ENCODE data around the gene KMT5C.

Gene KMT5C

DNA sequence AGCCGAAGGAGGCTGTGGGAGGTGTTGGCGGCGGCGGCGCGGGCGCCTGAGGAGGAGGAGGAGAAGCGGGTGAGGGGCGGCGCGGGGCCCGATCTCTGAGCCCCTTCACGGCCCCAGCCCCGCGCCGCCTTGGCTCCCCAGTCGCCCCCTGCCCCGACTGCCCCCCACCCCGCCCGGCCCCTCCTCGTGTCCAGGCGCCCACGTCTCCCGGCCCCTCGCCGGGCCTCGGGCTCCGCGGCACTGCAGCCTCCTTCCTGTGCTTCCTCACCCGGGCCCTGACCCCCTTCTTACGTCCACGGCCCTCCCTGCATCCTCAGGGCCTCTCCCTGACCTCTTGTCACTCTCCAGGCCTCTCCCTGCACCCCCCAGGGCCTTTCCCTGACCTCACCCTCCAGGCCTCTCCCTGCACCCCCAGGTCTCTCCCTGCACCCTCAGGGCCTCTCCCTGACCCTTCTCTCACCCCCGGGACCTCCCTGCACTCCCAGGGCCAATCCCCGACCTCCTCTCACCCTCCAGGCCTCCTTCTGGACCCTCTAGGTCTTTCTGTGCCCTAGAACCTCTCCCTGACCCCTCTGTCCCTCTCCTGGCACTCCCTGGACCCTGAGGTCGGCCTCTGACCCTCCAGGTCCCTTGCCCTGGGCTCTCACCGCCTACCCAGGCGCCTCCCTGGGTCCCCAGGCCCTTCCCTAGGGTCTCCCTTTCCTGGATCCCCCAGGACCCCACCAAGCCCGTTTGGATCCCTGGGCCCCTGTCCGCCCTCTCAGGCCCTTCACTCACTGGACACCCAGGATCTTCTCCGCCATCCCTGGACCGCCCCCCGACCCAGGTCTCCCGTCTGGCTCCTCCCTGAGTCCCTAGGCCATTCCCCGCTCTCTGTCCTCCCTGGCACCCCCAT, 460 bp downstream of the KMT5C start:
- in situ Hi-C loops (cut with MboI; ENCODE audit: low sequenced_read_pairs, unreplicated experiment), result no loop called here
- TF ChIP-seq, protein P1, sequence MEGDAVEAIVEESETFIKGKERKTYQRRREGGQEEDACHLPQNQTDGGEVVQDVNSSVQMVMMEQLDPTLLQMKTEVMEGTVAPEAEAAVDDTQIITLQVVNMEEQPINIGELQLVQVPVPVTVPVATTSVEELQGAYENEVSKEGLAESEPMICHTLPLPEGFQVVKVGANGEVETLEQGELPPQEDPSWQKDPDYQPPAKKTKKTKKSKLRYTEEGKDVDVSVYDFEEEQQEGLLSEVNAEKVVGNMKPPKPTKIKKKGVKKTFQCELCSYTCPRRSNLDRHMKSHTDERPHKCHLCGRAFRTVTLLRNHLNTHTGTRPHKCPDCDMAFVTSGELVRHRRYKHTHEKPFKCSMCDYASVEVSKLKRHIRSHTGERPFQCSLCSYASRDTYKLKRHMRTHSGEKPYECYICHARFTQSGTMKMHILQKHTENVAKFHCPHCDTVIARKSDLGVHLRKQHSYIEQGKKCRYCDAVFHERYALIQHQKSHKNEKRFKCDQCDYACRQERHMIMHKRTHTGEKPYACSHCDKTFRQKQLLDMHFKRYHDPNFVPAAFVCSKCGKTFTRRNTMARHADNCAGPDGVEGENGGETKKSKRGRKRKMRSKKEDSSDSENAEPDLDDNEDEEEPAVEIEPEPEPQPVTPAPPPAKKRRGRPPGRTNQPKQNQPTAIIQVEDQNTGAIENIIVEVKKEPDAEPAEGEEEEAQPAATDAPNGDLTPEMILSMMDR (IDR thresholded peaks at IDR 0.05; ENCODE audit: borderline replicate concordance, control extremely low read depth, extremely low read depth, insufficient read depth, missing control alignments), result no peak
- peak; percentile 62 for DNase-seq (ENCODE audit: low spot score)

DNA sequence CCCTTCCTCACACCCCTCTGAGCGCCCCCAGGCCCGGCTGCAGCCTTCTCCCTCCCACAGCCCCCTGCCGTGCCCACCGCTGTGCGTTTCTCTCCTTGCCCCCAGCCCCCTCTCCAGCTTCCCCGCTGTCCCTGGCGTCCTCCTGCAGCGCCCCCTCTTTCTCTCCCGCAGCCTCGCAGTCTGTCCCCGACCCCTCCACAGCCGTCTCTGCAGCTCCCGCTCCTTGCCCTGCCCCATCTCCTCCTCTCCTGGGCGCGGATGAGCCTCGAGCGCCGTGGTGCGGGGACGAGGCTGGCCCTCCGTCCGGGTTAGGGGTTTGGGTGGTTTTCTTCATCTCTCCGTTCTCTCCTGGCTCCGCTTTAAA, 1.1 kb downstream of the KMT5C start:
- in situ Hi-C loops (cut with MboI; ENCODE audit: low sequenced_read_pairs, unreplicated experiment), result no loop called here
- TF ChIP-seq, protein P1 (IDR thresholded peaks at IDR 0.05; ENCODE audit: borderline replicate concordance, control extremely low read depth, extremely low read depth, insufficient read depth, missing control alignments), result no peak
- DNase-seq (ENCODE audit: low spot score), result no peak

GRCh38 chr19:55341171-55341588, 1.5 kb downstream of the KMT5C start:
- TF ChIP-seq, protein P1 (IDR thresholded peaks at IDR 0.05; ENCODE audit: borderline replicate concordance, control extremely low read depth, extremely low read depth, insufficient read depth, missing control alignments), result no peak
- in situ Hi-C loops (cut with MboI; ENCODE audit: low sequenced_read_pairs, unreplicated experiment), result no loop called here
- DNase-seq (ENCODE audit: low spot score), result peak; percentile 94

GRCh38 chr19:55341595-55342531, 2.2 kb downstream of the KMT5C start:
- no peak for DNase-seq (ENCODE audit: low spot score)
- in situ Hi-C loops (cut with MboI; ENCODE audit: low sequenced_read_pairs, unreplicated experiment), result no loop called here
- TF ChIP-seq, protein P1 (IDR thresholded peaks at IDR 0.05; ENCODE audit: borderline replicate concordance, control extremely low read depth, extremely low read depth, insufficient read depth, missing control alignments), result no peak

DNA sequence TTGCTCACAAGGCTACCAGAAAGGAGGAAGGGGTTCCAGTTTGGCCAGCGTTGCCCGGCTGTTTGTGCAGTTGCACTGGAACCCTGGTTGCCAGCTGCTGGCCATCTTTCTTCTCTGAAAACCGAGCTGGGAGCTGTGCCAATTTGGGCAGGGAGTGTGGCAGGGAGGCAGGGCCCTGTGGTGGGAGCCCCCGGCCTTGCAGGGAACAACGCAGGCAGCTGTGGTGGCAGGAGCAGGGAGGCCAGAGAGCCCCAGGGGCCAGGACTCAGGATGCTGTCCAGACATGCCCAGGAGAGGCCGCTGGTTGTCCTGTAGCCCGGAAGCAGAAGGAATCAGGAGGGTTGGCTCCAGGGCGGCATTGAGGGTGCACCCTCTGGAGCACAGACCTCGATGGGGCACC, 4.8 kb downstream of the KMT5C start:
- in situ Hi-C loops (cut with MboI; ENCODE audit: low sequenced_read_pairs, unreplicated experiment), result no loop called here
- DNase-seq (ENCODE audit: low spot score), result no peak
- TF ChIP-seq, protein P1 (IDR thresholded peaks at IDR 0.05; ENCODE audit: borderline replicate concordance, control extremely low read depth, extremely low read depth, insufficient read depth, missing control alignments), result no peak

GRCh38 chr19:55345101-55345817, 5.6 kb downstream of the KMT5C start:
- in situ Hi-C loops (cut with MboI; ENCODE audit: low sequenced_read_pairs, unreplicated experiment), result no loop called here
- DNase-seq (ENCODE audit: low spot score), result no peak
- TF ChIP-seq, protein P1 (IDR thresholded peaks at IDR 0.05; ENCODE audit: borderline replicate concordance, control extremely low read depth, extremely low read depth, insufficient read depth, missing control alignments), result no peak
